Measurements from ENCODE around the gene GSC2. TPM values are rescaled to one million over a fixed set of nuclear protein-coding genes. Genes with fewer than 3 reads are reported as not detected.

GSC2 gene
- total and polyA plus RNA-seq, 2 of the 4 experiments (the other 2 are of a cell fraction), result not detected

DNA sequence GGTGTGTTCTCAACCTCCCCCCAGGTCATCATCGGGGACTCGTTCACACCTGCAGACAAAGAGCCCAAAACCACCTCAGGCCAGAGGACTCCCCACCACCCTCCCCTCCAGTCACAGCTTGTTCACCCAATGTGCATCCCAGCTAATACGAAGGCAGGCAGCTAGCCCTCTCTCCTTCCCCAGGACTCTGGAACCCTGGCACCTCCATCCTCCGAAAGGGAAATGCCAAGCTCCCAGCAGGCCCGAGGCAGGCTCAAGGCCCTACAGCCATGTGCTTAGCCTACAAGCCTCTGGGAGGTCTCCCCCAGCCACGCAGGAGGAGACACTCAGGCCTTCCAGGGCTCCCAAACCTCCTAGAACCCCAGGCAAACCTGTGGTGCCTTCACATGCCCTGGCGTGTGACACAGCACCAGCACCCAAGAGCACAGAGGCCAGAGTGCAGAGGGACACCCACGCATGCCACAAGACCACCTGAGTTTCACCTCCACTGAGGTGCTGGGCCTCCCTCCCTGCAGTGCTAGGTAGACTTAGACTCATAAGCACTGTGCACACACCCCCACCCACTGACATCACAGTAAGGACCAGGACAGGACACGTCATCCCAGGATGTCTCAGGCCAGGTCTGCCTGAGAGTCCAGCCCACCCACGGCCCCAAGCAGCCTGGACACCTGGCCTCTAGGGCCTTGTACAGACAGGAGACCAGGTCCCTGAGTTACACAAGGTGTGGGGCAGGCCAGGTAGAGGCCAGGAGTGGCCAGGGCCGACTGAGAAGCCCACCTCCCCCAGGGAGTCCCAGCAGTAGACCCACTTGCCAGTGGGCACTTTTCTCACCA is 12.5 kb downstream of the GSC2 start:
- ChIA-PET POLR2A (ENCODE audit: unreplicated experiment) (no interaction called here), CTCF (no interaction called here)
- no peak overlapping the region for H3K4me2 ChIP-seq (ENCODE audit: low read depth, low read length)
- H2BK5ac ChIP-seq (ENCODE audit: low read depth, low read length, poor library complexity, severe bottlenecking), result no peak overlapping the region
- H2BK15ac ChIP-seq (ENCODE audit: low read depth, low read length), result no peak overlapping the region
- H3K36me3 ChIP-seq (ENCODE audit: control insufficient read depth, insufficient read depth, low read length), result peaks cover 84% of the 10 kb centered on the region
- dilution Hi-C loops (cut with HindIII; ENCODE audit: low sequenced_read_pairs, unreplicated experiment) (no loop called here), in situ Hi-C loops (cut with MboI; ENCODE audit: low sequenced_read_pairs) (no loop called here), intact Hi-C loops (cut with micrococcal nuclease) (no loop called here)
- no peaks in the 10 kb centered on the region for H3K9me1 ChIP-seq (ENCODE audit: insufficient read depth, low read length)
- ATAC-seq (ENCODE audit: low read depth), result no peak
- no peak overlapping the region for H3K9ac ChIP-seq (ENCODE audit: low read depth, low read length)
- H3K18ac ChIP-seq (ENCODE audit: low read depth, low read length), result no peak overlapping the region
- H2BK120ac ChIP-seq (ENCODE audit: low read depth, low read length), result no peak overlapping the region
- H2AK9ac ChIP-seq (replicated peaks; ENCODE audit: low read depth, low read length, poor library complexity), result no peak overlapping the region
- H3K4me1 ChIP-seq (ENCODE audit: control insufficient read depth, insufficient read depth, low read length), result no peaks in the 10 kb centered on the region
- no peak overlapping the region for H3K14ac ChIP-seq (replicated peaks; ENCODE audit: low read depth, low read length)
- WGBS, 2 experiments (ENCODE audit: extremely low coverage in 2 of 2, insufficient read length in 1 of 2), result 97% methylated on average over 6 of the region's 11 CpGs; no CpG with 5 or more reads in 1 of the 2 experiments
- H3K4ac ChIP-seq (ENCODE audit: low read depth, low read length), result no peak overlapping the region
- no peak overlapping the region for H4K91ac ChIP-seq (ENCODE audit: insufficient read depth, low read depth, low read length)
- no TSS peak for BruUV-seq (replicated peaks)
- no peaks in the 10 kb centered on the region for H3K27me3 ChIP-seq (ENCODE audit: control insufficient read depth, insufficient read depth, low read length)
- no peak overlapping the region for H2BK20ac ChIP-seq (ENCODE audit: low read depth, low read length)
- no peak overlapping the region for H3K56ac ChIP-seq (ENCODE audit: extremely low read depth, insufficient read depth, low read length)
- H3K79me1 ChIP-seq (ENCODE audit: low read depth in 1 of 2, low read length in 2 of 2), result peaks cover 0 to 11% of the 10 kb centered on the region in 2 experiments; a peak in 2 of 4 replicates
- H4K20me1 ChIP-seq (ENCODE audit: insufficient read depth, low read length), result no peaks in the 10 kb centered on the region; the same call in 1 of the 2 replicates
- H3K23ac ChIP-seq (ENCODE audit: low read depth, low read length), result no peak overlapping the region
- no peak overlapping the region for H3K27ac ChIP-seq (ENCODE audit: insufficient read depth, low read length)
- no peak overlapping the region for H4K8ac ChIP-seq (ENCODE audit: low read depth in 2 of 2, low read length in 2 of 2)
- no peak overlapping the region for H2AFZ ChIP-seq (replicated peaks; ENCODE audit: low read length, poor library complexity)
- H4K5ac ChIP-seq (ENCODE audit: low read depth, low read length), result no peak overlapping the region
- no peaks in the 10 kb centered on the region for H3K9me3 ChIP-seq (ENCODE audit: control insufficient read depth, insufficient read depth, low read length)
- no peak for DNase-seq
- H2AK5ac ChIP-seq (ENCODE audit: low read depth, low read length), result no peak overlapping the region
- H3K4me3 ChIP-seq (ENCODE audit: insufficient read depth, low read depth, low read length), result no peak overlapping the region
- no peak for TF ChIP-seq MAZ (IDR thresholded peaks at IDR 0.05; ENCODE audit: borderline replicate concordance, low read depth, low read length)
- no peak for TF ChIP-seq SMC3 (IDR thresholded peaks at IDR 0.05; ENCODE audit: low read depth, low read length)
- TF ChIP-seq FOS (IDR thresholded peaks at IDR 0.05; ENCODE audit: low read depth, low read length), result no peak
- TF ChIP-seq CHD1 (IDR thresholded peaks at IDR 0.05; ENCODE audit: low read depth, low read length), result no peak
- no peak for TF ChIP-seq ELK1 (IDR thresholded peaks at IDR 0.05; ENCODE audit: borderline replicate concordance, low read depth, low read length)
- TF ChIP-seq USF2 (IDR thresholded peaks at IDR 0.05; ENCODE audit: low read depth, low read length), result no peak
- TF ChIP-seq RAD21 (IDR thresholded peaks at IDR 0.05; ENCODE audit: low read length), result no peak
- no peak for TF ChIP-seq BHLHE40 (IDR thresholded peaks at IDR 0.05; ENCODE audit: low read depth, low read length)
- no peak for TF ChIP-seq MXI1 (IDR thresholded peaks at IDR 0.05; ENCODE audit: borderline replicate concordance, low read depth, low read length)
- no peak for TF ChIP-seq MAFK (IDR thresholded peaks at IDR 0.05; ENCODE audit: low read depth, low read length)
- TF ChIP-seq CEBPB (IDR thresholded peaks at IDR 0.05; ENCODE audit: low read depth, low read length), result no peak
- no peak for TF ChIP-seq RFX5 (IDR thresholded peaks at IDR 0.05; ENCODE audit: low read depth, low read length)
- no peak for TF ChIP-seq RCOR1 (IDR thresholded peaks at IDR 0.05; ENCODE audit: insufficient replicate concordance, low read length)
- no peak for TF ChIP-seq NFE2L2 (IDR thresholded peaks at IDR 0.05; ENCODE audit: low read depth, low read length)
- no peak for TF ChIP-seq POLR2A (IDR thresholded peaks at IDR 0.05; ENCODE audit: low read depth, low read length)

Data from IMR-90 (cell line).